SK-N-SH treated with all-trans-retinoic acid at 6 μM for 48 hours (cell line): Measurements from ENCODE around the gene USH2A.

Experiments used
- CREB5 ChIP-seq: fragments of 250-450 bp; sonication (Bioruptor Pico); IDR thresholded peaks from 2 replicates; pipeline ENCODE4 v1.5.1; 2020; ENCODE audit warnings: low read depth, mild to moderate bottlenecking, moderate library complexity
- CSRNP3 ChIP-seq: fragments of 250-450 bp; sonication (Bioruptor Pico); IDR thresholded peaks from 2 replicates; pipeline ENCODE4 v1.5.1; 2021; ENCODE audit warnings: mild to moderate bottlenecking, moderate library complexity
- PATZ1 ChIP-seq: fragments of 250-450 bp; sonication (Bioruptor Pico); IDR thresholded peaks from 2 replicates; pipeline ENCODE4 v1.8.0; 2020; ENCODE audit warnings: mild to moderate bottlenecking, moderate library complexity, borderline replicate concordance
- POU6F1 ChIP-seq: fragments of 250-450 bp; sonication (Bioruptor Pico); IDR thresholded peaks from 2 replicates; pipeline ENCODE4 v1.8.0; 2021; ENCODE audit warnings: low read depth, mild to moderate bottlenecking, moderate library complexity, borderline replicate concordance
- PPARA ChIP-seq: fragments of 250-450 bp; sonication (Bioruptor Pico); IDR thresholded peaks from 2 replicates; pipeline ENCODE4 v1.5.0; 2020; ENCODE audit warnings: mild to moderate bottlenecking, borderline replicate concordance
- ZC3H10 ChIP-seq: fragments of 250-450 bp; sonication (Bioruptor Pico); IDR thresholded peaks from 2 replicates; pipeline ENCODE4 v1.5.1; 2021; ENCODE audit warnings: mild to moderate bottlenecking, moderate library complexity
- ZFP3 ChIP-seq: fragments of 250-450 bp; sonication (Bioruptor Pico); IDR thresholded peaks from 2 replicates; pipeline ENCODE4 v1.5.0; 2020; ENCODE audit warnings: mild to moderate bottlenecking, moderate library complexity
- ZFP30 ChIP-seq: fragments of 450-650 bp; formaldehyde crosslinking; IDR thresholded peaks from 2 replicates; pipeline ENCODE4 v1.5.0; 2022; ENCODE audit warnings: mild to moderate bottlenecking, moderate library complexity
- ZNF565 ChIP-seq: fragments of 450-650 bp; formaldehyde crosslinking; conservative IDR thresholded peaks from 2 replicates; pipeline ENCODE4 v1.5.0; 2020; ENCODE audit warnings: low read depth, mild to moderate bottlenecking, moderate library complexity

GRCh38 chr1:216046336-216046735 lies 376.9 kb downstream of the USH2A start:
- TF ChIP-seq ZFP3 (CRISPR knock-in tag) (no peak), CSRNP3 (CRISPR knock-in tag) (no peak), PATZ1 (CRISPR knock-in tag) (no peak), ZFP30 (CRISPR knock-in tag) (no peak), ZNF565 (CRISPR knock-in tag) (no peak), ZC3H10 (no peak), CREB5 (CRISPR knock-in tag) (no peak), PPARA (CRISPR knock-in tag) (no peak), POU6F1 (CRISPR knock-in tag) (no peak)
